SW 1271 (cell line): ENCODE data around the gene CNOT10.
"Not testable (repeated sequence)": the region's sequence is repeated elsewhere in the genome, so short reads cannot be mapped to it uniquely, and the experiment has no call there.

ENCODE experiments used
- DNase-seq, 2 experiments: peaks; one replicate each; lab custom pipeline; 2025; lab: John Stamatoyannopoulos, UW

CNOT10 gene

GRCh38 chr3:32684800-32685542 is at the start of gene CNOT10:
Gene CNOT10, plus strand, starts transcription at chr3:32685188. Its CDS starts 273 bp downstream, at chr3:32685461.
- peak; percentile 92 to 97 for DNase-seq

- no peak for DNase-seq
Measured at GRCh38 chr3:32640939-32641338, 44.0 kb upstream of the CNOT10 start.

GRCh38 chr3:32641356-32641755 is 43.6 kb upstream of the CNOT10 start:
- DNase-seq: no peak

GRCh38 chr3:32643354-32643753 is 41.6 kb upstream of the CNOT10 start:
- no peak for DNase-seq

GRCh38 chr3:32643816-32644215 is 41.2 kb upstream of the CNOT10 start:
- DNase-seq: no peak

- no peak for DNase-seq
Measured at GRCh38 chr3:32644380-32644779, 40.6 kb upstream of the CNOT10 start.

- DNase-seq: no peak
Measured at GRCh38 chr3:32646761-32647160, 38.2 kb upstream of the CNOT10 start.

- DNase-seq: not testable (repeated sequence)
Measured at GRCh38 chr3:32652337-32653100, 32.5 kb upstream of the CNOT10 start.

- DNase-seq: no peak
Measured at GRCh38 chr3:32655167-32655566, 29.8 kb upstream of the CNOT10 start.

GRCh38 chr3:32660634-32661033 is 24.4 kb upstream of the CNOT10 start:
- no peak for DNase-seq

GRCh38 chr3:32662647-32663046 is 22.3 kb upstream of the CNOT10 start:
- no peak for DNase-seq

- DNase-seq: peak in 1 of 2 experiments; percentile 72
Measured at GRCh38 chr3:32664630-32665075, 20.3 kb upstream of the CNOT10 start.

- DNase-seq: no peak
Measured at GRCh38 chr3:32667072-32667582, 17.9 kb upstream of the CNOT10 start.

GRCh38 chr3:32669226-32669625 is 15.8 kb upstream of the CNOT10 start:
- not testable (repeated sequence) for DNase-seq

- DNase-seq: not testable (repeated sequence)
Measured at GRCh38 chr3:32673730-32674129, 11.3 kb upstream of the CNOT10 start.

- no peak for DNase-seq
Measured at GRCh38 chr3:32675164-32675563, 9.8 kb upstream of the CNOT10 start.

- DNase-seq: no peak
Measured at GRCh38 chr3:32675650-32676049, 9.3 kb upstream of the CNOT10 start.

GRCh38 chr3:32681811-32682210 is 3.2 kb upstream of the CNOT10 start:
- no peak for DNase-seq

GRCh38 chr3:32684029-32684799 is 774 bp upstream of the CNOT10 start:
- no peak for DNase-seq

- peak in 1 of 2 experiments; percentile 54 for DNase-seq
Measured at GRCh38 chr3:32685543-32686185, 676 bp downstream of the CNOT10 start.

- DNase-seq: no peak
Measured at GRCh38 chr3:32686713-32687112, 1.7 kb downstream of the CNOT10 start.

GRCh38 chr3:32691847-32692246 is 6.9 kb downstream of the CNOT10 start:
- no peak for DNase-seq
